GM12878 (cell line): Measurements from ENCODE around the gene C1orf50.
A peak's percentile ranks its signal among the peaks of the same experiment; 100 is the strongest.

ENCODE experiments used
- ASH2L ChIP-seq: fragments of 300-600, 200-600 bp; sonication (generic); IDR thresholded peaks from 2 replicates; pipeline ENCODE4 v1.6.1; 2017; ENCODE audit warnings: low read depth, mild to moderate bottlenecking, borderline replicate concordance
- CTCF ChIP-seq, 3 experiments: IDR thresholded peaks in 2 of 3; conservative IDR thresholded peaks in 1 of 3; 2 replicates each; pipeline ENCODE4 v1.5.1; 2011; ENCODE audit warnings: low read depth in 3 of 3, low read length in 3 of 3, mild to moderate bottlenecking in 3 of 3, control low read depth in 2 of 3, moderate library complexity in 2 of 3, inconsistent platforms in 1 of 3, mixed read lengths in 1 of 3; ENCODE audit not compliant: control insufficient read depth in 2 of 3, insufficient read depth in 1 of 3; ENCODE audit errors: extremely low read depth in 1 of 3
- HDAC6 ChIP-seq: fragments of 200-600 bp; sonication (generic); IDR thresholded peaks from one replicate; pipeline ENCODE4 v1.8.0; 2017; ENCODE audit warnings: antibody characterized with exemption; ENCODE audit not compliant: unreplicated experiment
- JUNB ChIP-seq: IDR thresholded peaks from 2 replicates; pipeline ENCODE4 v1.6.1; 2016; ENCODE audit warnings: antibody characterized with exemption, mild to moderate bottlenecking
- STAT1 ChIP-seq: fragments of 450-650 bp; conservative IDR thresholded peaks from 2 replicates; pipeline ENCODE4 v1.6.1; 2014; ENCODE audit warnings: antibody characterized with exemption, mild to moderate bottlenecking
- TCF12 ChIP-seq: IDR thresholded peaks from 2 replicates; pipeline ENCODE4 v1.6.1; 2011; ENCODE audit warnings: low read depth, mild to moderate bottlenecking, low read length
- ZNF687 ChIP-seq: fragments of 450-650 bp; IDR thresholded peaks from 2 replicates; pipeline ENCODE4 v1.6.1; 2017; ENCODE audit warnings: mild to moderate bottlenecking, moderate library complexity
- TF ChIP-seq, protein P1 (sequence below): fragments of 450-650 bp; IDR thresholded peaks from 2 replicates; pipeline ENCODE4 v1.6.1; 2017; ENCODE audit warnings: mild to moderate bottlenecking

- no peak for TF ChIP-seq ASH2L
- no peak for TF ChIP-seq HDAC6
- TF ChIP-seq CTCF (IDR thresholded peaks at IDR 0.05 in 2 of 3, conservative IDR thresholded peaks at IDR 0.05 in 1 of 3; ENCODE audit: control insufficient read depth in 2 of 3, extremely low read depth in 1 of 3, insufficient read depth in 1 of 3, low read depth in 3 of 3, low read length in 3 of 3), result peak in 2 of 3 experiments; percentile 13 to 20; a peak in 1 of 6 replicates
- no peak for TF ChIP-seq JUNB
- TF ChIP-seq TCF12, result no peak
- no peak for TF ChIP-seq ZNF687
- TF ChIP-seq, protein P1, sequence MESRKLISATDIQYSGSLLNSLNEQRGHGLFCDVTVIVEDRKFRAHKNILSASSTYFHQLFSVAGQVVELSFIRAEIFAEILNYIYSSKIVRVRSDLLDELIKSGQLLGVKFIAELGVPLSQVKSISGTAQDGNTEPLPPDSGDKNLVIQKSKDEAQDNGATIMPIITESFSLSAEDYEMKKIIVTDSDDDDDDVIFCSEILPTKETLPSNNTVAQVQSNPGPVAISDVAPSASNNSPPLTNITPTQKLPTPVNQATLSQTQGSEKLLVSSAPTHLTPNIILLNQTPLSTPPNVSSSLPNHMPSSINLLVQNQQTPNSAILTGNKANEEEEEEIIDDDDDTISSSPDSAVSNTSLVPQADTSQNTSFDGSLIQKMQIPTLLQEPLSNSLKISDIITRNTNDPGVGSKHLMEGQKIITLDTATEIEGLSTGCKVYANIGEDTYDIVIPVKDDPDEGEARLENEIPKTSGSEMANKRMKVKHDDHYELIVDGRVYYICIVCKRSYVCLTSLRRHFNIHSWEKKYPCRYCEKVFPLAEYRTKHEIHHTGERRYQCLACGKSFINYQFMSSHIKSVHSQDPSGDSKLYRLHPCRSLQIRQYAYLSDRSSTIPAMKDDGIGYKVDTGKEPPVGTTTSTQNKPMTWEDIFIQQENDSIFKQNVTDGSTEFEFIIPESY, result no peak
- no peak for TF ChIP-seq STAT1
These were observed 36.1 kb upstream of the C1orf50 start for GRCh38 chr1:42730988-42731387.
